HL-60 (cell line): ENCODE measurements around the gene ABCB10.

ENCODE experiments used
- GABPA ChIP-seq: IDR thresholded peaks from 2 replicates; pipeline ENCODE4 v1.6.1; 2012; ENCODE audit warnings: low read depth
- POLR2AphosphoS5 ChIP-seq: IDR thresholded peaks from 2 replicates; pipeline ENCODE4 v1.6.1; 2012; ENCODE audit warnings: low read depth
- SPI1 ChIP-seq: IDR thresholded peaks from 2 replicates; pipeline ENCODE4 v1.6.1; 2012; ENCODE audit warnings: low read depth, mild to moderate bottlenecking, borderline replicate concordance
- TF ChIP-seq, protein P1 (sequence below): IDR thresholded peaks from one replicate; pipeline ENCODE4 v1.5.1; 2011; ENCODE audit warnings: low read length, control low read depth, inconsistent platforms; ENCODE audit not compliant: insufficient read depth
- TF ChIP-seq, protein P2 (sequence below): IDR thresholded peaks from 2 replicates; pipeline ENCODE4 v1.6.1; 2012; ENCODE audit warnings: low read depth; ENCODE audit not compliant: insufficient replicate concordance

DNA sequence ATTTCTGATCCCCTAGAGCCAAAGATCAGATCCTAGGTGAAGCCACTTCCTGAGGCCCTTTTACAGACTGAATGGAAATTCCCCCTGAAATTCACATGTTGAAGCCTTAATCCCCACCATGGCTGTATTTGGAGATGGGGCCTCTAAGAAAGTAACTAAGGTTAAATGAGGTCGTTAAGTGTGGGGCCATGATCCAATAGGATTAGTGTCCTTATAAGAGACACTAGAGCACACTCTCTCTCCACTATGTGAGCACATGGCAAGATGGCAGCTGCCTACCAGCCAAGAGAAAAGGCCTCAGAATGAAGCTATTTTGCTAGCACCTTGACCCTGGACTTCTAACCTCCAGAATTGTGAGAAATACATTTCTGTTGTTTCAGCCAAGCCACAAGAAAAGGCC lies 13.9 kb downstream of the ABCB10 start:
- TF ChIP-seq, protein P1, sequence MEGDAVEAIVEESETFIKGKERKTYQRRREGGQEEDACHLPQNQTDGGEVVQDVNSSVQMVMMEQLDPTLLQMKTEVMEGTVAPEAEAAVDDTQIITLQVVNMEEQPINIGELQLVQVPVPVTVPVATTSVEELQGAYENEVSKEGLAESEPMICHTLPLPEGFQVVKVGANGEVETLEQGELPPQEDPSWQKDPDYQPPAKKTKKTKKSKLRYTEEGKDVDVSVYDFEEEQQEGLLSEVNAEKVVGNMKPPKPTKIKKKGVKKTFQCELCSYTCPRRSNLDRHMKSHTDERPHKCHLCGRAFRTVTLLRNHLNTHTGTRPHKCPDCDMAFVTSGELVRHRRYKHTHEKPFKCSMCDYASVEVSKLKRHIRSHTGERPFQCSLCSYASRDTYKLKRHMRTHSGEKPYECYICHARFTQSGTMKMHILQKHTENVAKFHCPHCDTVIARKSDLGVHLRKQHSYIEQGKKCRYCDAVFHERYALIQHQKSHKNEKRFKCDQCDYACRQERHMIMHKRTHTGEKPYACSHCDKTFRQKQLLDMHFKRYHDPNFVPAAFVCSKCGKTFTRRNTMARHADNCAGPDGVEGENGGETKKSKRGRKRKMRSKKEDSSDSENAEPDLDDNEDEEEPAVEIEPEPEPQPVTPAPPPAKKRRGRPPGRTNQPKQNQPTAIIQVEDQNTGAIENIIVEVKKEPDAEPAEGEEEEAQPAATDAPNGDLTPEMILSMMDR: no peak
- no peak for TF ChIP-seq GABPA
- TF ChIP-seq, protein P2, sequence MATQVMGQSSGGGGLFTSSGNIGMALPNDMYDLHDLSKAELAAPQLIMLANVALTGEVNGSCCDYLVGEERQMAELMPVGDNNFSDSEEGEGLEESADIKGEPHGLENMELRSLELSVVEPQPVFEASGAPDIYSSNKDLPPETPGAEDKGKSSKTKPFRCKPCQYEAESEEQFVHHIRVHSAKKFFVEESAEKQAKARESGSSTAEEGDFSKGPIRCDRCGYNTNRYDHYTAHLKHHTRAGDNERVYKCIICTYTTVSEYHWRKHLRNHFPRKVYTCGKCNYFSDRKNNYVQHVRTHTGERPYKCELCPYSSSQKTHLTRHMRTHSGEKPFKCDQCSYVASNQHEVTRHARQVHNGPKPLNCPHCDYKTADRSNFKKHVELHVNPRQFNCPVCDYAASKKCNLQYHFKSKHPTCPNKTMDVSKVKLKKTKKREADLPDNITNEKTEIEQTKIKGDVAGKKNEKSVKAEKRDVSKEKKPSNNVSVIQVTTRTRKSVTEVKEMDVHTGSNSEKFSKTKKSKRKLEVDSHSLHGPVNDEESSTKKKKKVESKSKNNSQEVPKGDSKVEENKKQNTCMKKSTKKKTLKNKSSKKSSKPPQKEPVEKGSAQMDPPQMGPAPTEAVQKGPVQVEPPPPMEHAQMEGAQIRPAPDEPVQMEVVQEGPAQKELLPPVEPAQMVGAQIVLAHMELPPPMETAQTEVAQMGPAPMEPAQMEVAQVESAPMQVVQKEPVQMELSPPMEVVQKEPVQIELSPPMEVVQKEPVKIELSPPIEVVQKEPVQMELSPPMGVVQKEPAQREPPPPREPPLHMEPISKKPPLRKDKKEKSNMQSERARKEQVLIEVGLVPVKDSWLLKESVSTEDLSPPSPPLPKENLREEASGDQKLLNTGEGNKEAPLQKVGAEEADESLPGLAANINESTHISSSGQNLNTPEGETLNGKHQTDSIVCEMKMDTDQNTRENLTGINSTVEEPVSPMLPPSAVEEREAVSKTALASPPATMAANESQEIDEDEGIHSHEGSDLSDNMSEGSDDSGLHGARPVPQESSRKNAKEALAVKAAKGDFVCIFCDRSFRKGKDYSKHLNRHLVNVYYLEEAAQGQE: no peak
- no peak for TF ChIP-seq POLR2AphosphoS5
- TF ChIP-seq SPI1: no peak
